B cell (primary cell): ENCODE measurements around the gene AP4E1.

Experiments
- EZH2 ChIP-seq: IDR thresholded peaks from 2 replicates; pipeline ENCODE4 v1.6.1; 2012; ENCODE audit warnings: borderline replicate concordance, low read depth, mild to moderate bottlenecking, moderate library complexity, low read length; ENCODE audit not compliant: insufficient read depth, poor library complexity, severe bottlenecking
- TF ChIP-seq, protein P1 (sequence below): fragments of 200-600 bp; IDR thresholded peaks from one replicate; pipeline ENCODE4 v1.8.0; 2022; ENCODE audit warnings: antibody characterized with exemption, mild to moderate bottlenecking

GRCh38 chr15:50929062-50929461 lies 20.6 kb downstream of the AP4E1 start:
- TF ChIP-seq, protein P1, sequence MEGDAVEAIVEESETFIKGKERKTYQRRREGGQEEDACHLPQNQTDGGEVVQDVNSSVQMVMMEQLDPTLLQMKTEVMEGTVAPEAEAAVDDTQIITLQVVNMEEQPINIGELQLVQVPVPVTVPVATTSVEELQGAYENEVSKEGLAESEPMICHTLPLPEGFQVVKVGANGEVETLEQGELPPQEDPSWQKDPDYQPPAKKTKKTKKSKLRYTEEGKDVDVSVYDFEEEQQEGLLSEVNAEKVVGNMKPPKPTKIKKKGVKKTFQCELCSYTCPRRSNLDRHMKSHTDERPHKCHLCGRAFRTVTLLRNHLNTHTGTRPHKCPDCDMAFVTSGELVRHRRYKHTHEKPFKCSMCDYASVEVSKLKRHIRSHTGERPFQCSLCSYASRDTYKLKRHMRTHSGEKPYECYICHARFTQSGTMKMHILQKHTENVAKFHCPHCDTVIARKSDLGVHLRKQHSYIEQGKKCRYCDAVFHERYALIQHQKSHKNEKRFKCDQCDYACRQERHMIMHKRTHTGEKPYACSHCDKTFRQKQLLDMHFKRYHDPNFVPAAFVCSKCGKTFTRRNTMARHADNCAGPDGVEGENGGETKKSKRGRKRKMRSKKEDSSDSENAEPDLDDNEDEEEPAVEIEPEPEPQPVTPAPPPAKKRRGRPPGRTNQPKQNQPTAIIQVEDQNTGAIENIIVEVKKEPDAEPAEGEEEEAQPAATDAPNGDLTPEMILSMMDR = no peak
- TF ChIP-seq EZH2 = no peak
